GM21528 (cell line): ENCODE results near the gene RBKS.

Experiments
- ATAC-seq: cut with Tn5 transposase; IDR thresholded peaks from one replicate; pipeline ENCODE4 v1.9.1; 2021; ENCODE audit warnings: mild to moderate bottlenecking, moderate library complexity; ENCODE audit not compliant: unreplicated experiment, low FRiP score

RBKS gene

DNA sequence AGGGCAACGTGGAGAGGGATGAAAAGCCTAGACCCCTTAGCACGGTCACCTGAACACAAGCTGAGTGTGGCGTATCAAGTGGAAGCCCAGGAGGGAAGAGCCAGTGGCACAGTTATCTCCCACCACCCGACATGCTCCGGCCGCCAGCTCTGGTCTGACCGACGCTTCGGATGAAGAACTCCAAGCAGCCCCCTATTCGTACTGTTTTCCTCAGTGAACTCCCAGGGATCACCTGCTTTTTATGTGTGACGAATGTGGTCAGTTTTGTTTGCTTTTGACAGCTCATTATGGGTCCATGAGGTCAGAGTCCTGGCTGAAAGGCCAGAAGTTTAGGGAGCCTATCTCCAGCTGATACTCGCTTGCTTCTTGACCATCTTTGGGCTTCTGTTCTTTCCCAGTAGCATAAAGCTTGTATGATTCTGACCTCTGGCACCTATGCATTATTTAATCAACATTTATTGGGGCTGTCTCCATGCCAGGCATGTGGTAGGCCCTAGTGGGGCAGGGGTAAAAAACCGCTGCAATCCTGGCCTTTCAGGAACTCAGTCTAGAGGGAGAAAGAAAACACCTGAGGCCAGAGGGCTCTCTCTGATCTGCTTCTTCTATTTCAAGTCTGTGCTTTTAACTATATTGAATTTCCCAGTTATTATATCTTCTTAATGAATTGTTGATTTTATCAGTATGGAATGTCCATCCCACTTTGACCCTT is 151.7 kb downstream of the RBKS start:
- ATAC-seq: no peak

DNA sequence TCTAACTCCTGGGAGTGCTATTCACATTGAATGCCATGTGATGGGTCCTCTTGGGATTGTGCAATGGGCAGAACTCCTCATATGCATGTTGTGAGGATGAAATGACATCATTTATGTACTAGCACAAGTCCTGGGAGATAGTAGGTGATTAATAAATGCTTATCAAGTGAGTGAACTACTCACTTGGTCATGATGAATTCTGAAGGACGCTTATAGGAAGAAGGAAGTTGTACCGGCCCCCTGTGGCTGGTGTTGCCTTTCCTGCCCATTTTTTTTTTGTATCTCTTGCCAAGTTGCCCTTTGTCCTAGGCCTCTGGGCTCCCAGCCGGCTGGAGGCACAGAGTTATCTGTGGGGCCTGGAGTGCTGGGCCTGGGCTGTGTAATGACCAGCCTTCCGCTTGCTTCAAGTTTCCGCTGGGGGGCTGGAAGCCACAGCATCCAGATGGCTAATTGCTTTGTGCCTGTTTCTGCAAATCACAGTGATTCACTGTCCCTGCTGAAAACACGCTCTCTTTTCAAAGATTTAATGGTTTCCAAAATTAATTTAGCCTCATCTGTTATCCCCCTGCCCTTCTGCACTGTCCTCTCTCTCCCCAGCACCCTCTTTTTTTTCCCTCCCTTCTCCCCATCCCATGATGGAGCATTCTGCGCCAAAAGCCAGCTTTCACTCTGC is 152.4 kb downstream of the RBKS start:
- no peak for ATAC-seq

DNA sequence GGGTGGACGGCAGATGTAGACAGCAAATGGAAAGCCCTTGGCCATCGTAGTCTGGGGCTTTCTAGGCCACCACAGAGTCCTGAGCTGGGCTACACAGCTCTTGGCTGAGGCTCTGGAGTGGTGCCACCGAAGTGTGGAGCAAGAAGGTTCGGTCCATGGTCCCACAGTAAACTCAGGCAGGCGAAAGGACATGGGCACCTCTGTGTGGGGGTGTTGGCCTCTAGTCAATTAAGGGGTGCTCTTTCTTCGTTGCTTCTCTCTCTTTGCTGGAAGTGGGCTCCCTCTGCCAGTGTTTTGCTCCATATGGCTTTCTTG is 153.3 kb downstream of the RBKS start:
- no peak for ATAC-seq

DNA sequence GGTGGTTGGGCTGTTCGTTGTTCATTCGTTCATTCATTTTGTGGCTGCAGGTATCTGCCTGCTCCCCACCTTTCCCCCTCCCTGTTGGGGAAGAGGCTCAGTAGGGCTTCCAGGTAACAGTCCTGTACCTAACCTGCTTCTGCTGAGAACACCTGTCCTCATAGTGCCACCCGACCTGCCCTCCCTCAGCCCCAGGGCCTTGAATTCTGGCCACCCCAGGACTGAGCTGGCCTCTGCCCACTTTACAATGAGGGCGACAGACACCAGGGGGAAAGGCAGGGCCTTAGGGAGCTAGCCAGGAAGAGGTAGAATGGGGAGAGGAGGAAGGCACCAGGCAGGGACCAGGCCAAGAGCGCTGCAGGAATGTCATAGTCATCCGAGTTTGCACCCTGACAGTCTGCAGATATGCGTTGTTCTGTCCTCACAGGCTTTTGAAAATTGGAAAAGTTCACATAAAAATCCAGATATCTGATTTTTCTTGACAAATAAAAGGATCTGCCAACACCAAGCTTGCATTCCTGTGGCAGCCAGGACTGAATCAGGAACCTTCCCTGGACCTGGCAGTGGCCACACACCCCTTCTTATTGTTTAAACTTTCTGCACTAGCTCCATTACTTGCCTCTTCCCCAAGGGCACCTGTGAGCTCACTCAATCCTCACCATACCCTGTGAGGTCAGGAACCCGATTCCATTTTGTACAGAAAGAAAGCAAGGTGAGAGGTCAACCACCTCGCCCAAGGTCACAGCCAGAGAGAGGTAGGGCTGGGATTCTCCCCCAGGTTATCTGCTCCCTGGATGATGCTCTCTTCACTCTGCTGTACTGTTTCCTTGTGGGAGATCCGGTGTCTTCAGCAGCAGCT is 153.9 kb downstream of the RBKS start:
- no peak for ATAC-seq

DNA sequence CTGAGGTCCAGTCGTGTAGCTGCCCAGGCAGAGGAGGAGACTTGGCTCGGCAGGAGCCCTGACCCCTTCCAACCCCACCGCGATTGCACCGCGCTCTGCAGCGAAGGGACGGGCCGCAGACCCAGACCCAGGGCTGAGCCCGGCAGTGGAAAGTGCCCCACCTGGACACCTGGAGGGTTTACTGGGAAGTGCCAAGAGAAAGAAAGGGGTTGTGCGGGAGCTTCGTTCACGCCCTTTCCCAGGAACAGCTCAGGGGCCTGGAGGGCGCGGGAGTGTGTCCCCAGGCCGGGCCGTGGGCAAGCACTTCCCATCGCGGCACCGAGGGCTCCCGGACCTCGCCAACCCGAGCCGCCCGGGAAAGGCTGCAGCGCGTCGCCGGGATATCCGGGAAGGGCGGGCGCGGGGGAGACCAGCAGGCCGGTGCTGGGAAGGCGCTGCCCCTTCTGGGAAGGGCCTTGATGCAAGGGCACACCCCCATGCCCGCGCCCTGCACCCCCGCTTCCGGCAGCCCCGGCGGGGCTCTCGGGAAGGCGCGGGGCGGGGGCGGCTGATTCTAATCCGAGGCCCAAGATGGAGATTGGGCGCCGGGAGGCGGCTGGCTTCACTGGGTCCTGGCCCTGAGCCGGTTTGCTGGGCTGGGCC is 154.8 kb downstream of the RBKS start:
- ATAC-seq: no peak

DNA sequence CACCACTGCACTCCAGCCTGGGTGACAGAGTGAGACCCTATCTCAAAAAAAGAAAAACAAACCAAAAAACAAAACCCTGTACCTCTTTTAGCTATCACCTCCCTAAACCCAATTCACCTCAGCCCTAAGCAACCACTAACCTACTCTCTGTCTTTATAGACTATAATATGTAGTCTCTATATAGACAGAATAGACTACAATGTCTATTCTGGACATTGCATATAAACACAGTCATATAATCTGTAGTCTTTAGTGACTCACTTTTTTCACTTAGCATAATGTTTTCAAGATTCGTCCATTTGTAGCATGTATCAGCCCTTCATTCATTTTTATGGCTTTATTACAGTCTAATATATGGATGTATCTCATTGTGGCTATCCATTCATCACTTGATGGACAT is 155.9 kb downstream of the RBKS start:
- no peak for ATAC-seq
